GM12878 (cell line): ENCODE measurements around the gene HOXC5. TPM values are rescaled to one million over a fixed set of nuclear protein-coding genes. Genes with fewer than 3 reads are reported as not detected.

Experiments used
- BACH1 ChIP-seq: fragments of 450-650 bp; IDR thresholded peaks from 2 replicates; pipeline ENCODE4 v1.6.1; 2017; ENCODE audit warnings: mild to moderate bottlenecking, borderline replicate concordance
- BCLAF1 ChIP-seq: fragments of 450-650 bp; IDR thresholded peaks from 2 replicates; pipeline ENCODE4 v1.6.1; 2017; ENCODE audit warnings: antibody characterized with exemption, mild to moderate bottlenecking, moderate library complexity
- BMI1 ChIP-seq: fragments of 450-650 bp; IDR thresholded peaks from 2 replicates; pipeline ENCODE4 v1.6.1; 2016; ENCODE audit warnings: mild to moderate bottlenecking, moderate library complexity, borderline replicate concordance
- CEBPZ ChIP-seq: fragments of 150-350 bp; IDR thresholded peaks from 2 replicates; pipeline ENCODE4 v1.6.1; 2016; ENCODE audit warnings: low read depth, low read length
- CREB1 ChIP-seq: IDR thresholded peaks from 2 replicates; pipeline ENCODE4 v1.6.1; 2012; ENCODE audit warnings: low read depth, mild to moderate bottlenecking, inconsistent platforms
- JUND ChIP-seq: IDR thresholded peaks from 2 replicates; pipeline ENCODE4 v1.6.1; 2012; ENCODE audit warnings: low read depth, mild to moderate bottlenecking, low read length, improper control_type of control experiment, moderate library complexity
- KLF5 ChIP-seq: fragments of 450-650 bp; IDR thresholded peaks from 2 replicates; pipeline ENCODE4 v1.6.1; 2014; ENCODE audit warnings: mild to moderate bottlenecking; ENCODE audit not compliant: partially characterized antibody
- MYC ChIP-seq: IDR thresholded peaks from 2 replicates; pipeline ENCODE4 v1.6.1; 2011; ENCODE audit warnings: mild to moderate bottlenecking, low read length, moderate library complexity, inconsistent platforms; ENCODE audit not compliant: insufficient read depth, insufficient replicate concordance, insufficient read length, severe bottlenecking
- TCF3 ChIP-seq: IDR thresholded peaks from 2 replicates; pipeline ENCODE4 v1.6.1; 2012; ENCODE audit warnings: low read depth, mild to moderate bottlenecking, low read length, borderline replicate concordance; ENCODE audit not compliant: insufficient read depth
- USF1 ChIP-seq: IDR thresholded peaks from 2 replicates; pipeline ENCODE4 v1.6.1; 2011; ENCODE audit warnings: borderline replicate concordance, low read depth, mild to moderate bottlenecking, moderate library complexity, mixed read lengths, low read length; ENCODE audit not compliant: insufficient read depth; ENCODE audit errors: extremely low read length
- polyA plus RNA-seq, 11 experiments: library from polyadenylated mRNA; depleted of rRNA in 4 of 11; unstranded in 6 of 11; stranded (reverse) in 5 of 11; fragments of >200 nt; fragmentation: Nextera tagmentation in 4 of 11; fragmentation: Illumina TruSeq in 1 of 11; extraction: Ambion mirVana in 4 of 11; extraction: Trizol in 1 of 11; gene quantifications; 1 replicate in 1 of 11; 2 replicates in 10 of 11; pipeline versions ENCODE4 v1.2.1 to v1.2.3, GENCODE V29; 2011 to 2016; ENCODE audit warnings: inconsistent platforms in 2 of 11, missing spikeins in 2 of 11, low read depth in 1 of 11
- total RNA-seq, 4 experiments: library from RNA; depleted of rRNA in 3 of 4; stranded (reverse); fragments of >200 nt in 3 of 4; fragmentation: Illumina TruSeq in 1 of 4; extraction: Trizol in 1 of 4; gene quantifications; 2 replicates each; pipeline versions ENCODE4 v1.2.1 to v1.2.3, GENCODE V29; 2013 to 2021

Gene HOXC5
- total and polyA plus RNA-seq, 10 of the 15 experiments (the other 5 are each of a cell fraction or from before 2014, with no cell fraction given), result 0.11 TPM; not detected in 9

- TF ChIP-seq CEBPZ (no peak), TCF3 (no peak), USF1 (peak; percentile 60), MYC (no peak), BCLAF1 (no peak), KLF5 (no peak), JUND (0 out of 2 replicates have a peak, but pooled peaks have one; percentile 8), BMI1 (0 out of 2 replicates have a peak, but pooled peaks have one; percentile 7), CREB1 (peak; percentile 91), BACH1 (no peak)
Measured at GRCh38 chr12:53984901-53985691, 47.8 kb upstream of the HOXC5 start, which contains the start of gene HOXC10 (continued).
